HFFc6 (cell line): ENCODE measurements around the gene PUSL1. TPM values are rescaled to one million over a fixed set of nuclear protein-coding genes. Genes with fewer than 3 reads are reported as not detected.

Experiments used
- DNase-seq: peaks from one replicate; pipeline ENCODE4 v3.0.0-alpha.2; 2018
- H3K27ac Mint-ChIP-seq: 2 replicates; pipeline ENCODE4 v1.8.0; 2020; ENCODE audit warnings: mild to moderate bottlenecking, mixed read lengths
- H3K27me3 Mint-ChIP-seq: 2 replicates; pipeline ENCODE4 v1.8.0; 2021; ENCODE audit warnings: mild to moderate bottlenecking, moderate library complexity, mixed read lengths; ENCODE audit not compliant: insufficient read depth
- H3K36me3 Mint-ChIP-seq: 2 replicates; pipeline ENCODE4 v1.8.0; 2021; ENCODE audit warnings: low read depth, mixed read lengths
- H3K4me1 Mint-ChIP-seq: 2 replicates; pipeline ENCODE4 v1.8.0; 2020; ENCODE audit warnings: low read depth, mixed read lengths
- H3K4me3 Mint-ChIP-seq: 2 replicates; pipeline ENCODE4 v1.8.0; 2020; ENCODE audit warnings: mild to moderate bottlenecking, moderate library complexity, mixed read lengths
- H3K9me3 Mint-ChIP-seq: 2 replicates; pipeline ENCODE4 v1.8.0; 2020; ENCODE audit warnings: mild to moderate bottlenecking, mixed read lengths
- CTCF ChIP-seq: fragments of 200-600 bp; sonication (generic); IDR thresholded peaks from 2 replicates; pipeline ENCODE4 v1.5.0; 2021; ENCODE audit warnings: antibody characterized with exemption, mild to moderate bottlenecking
- total RNA-seq, 6 experiments: library from RNA; stranded (reverse); fragmentation: NEBNext Ultra II Directional; extraction: Animal tissue kit (Norgen Biotek cat#: 25700); gene quantifications; 2 replicates in 1 of 6; 3 replicates in 5 of 6; pipeline ENCODE4 v1.2.3, GENCODE V29; 2021

The PUSL1 gene
- total RNA-seq, 6 experiments from 2014 or later: 23.5 to 28.7 (median 25.6) TPM

- DNase-seq: no peak
- no peak overlapping the region for H3K27ac Mint-ChIP-seq
- H3K4me3 Mint-ChIP-seq: no peak overlapping the region
- H3K36me3 Mint-ChIP-seq: no peaks in the 10 kb centered on the region
- H3K27me3 Mint-ChIP-seq: peaks cover 1% of the 10 kb centered on the region
- no peaks in the 10 kb centered on the region for H3K9me3 Mint-ChIP-seq
- TF ChIP-seq CTCF: no peak
- no peaks in the 10 kb centered on the region for H3K4me1 Mint-ChIP-seq
These were observed 17.3 kb upstream of the PUSL1 start for GRCh38 chr1:1291023-1291528.

GRCh38 chr1:1291548-1292441, 16.6 kb upstream of the PUSL1 start:
- peak; percentile 74 for TF ChIP-seq CTCF
- Mint-ChIP-seq H3K9me3 (no peaks in the 10 kb centered on the region), H3K4me3 (no peak overlapping the region), H3K27me3 (peaks cover 1% of the 10 kb centered on the region), H3K27ac (no peak overlapping the region), H3K4me1 (no peaks in the 10 kb centered on the region), H3K36me3 (no peaks in the 10 kb centered on the region)
- DNase-seq: peak; percentile 37

- Mint-ChIP-seq H3K9me3 (no peaks in the 10 kb centered on the region), H3K4me1 (no peaks in the 10 kb centered on the region), H3K4me3 (no peak overlapping the region), H3K27me3 (peaks cover 1% of the 10 kb centered on the region), H3K36me3 (no peaks in the 10 kb centered on the region), H3K27ac (no peak overlapping the region)
- no peak for DNase-seq
- no peak for TF ChIP-seq CTCF
These were observed 16.0 kb upstream of the PUSL1 start for GRCh38 chr1:1292442-1292779.

GRCh38 chr1:1292851-1293250, 15.5 kb upstream of the PUSL1 start:
- no peaks in the 10 kb centered on the region for H3K36me3 Mint-ChIP-seq
- no peak for DNase-seq
- H3K9me3 Mint-ChIP-seq: no peaks in the 10 kb centered on the region
- no peak overlapping the region for H3K4me3 Mint-ChIP-seq
- H3K27me3 Mint-ChIP-seq: peaks cover 1% of the 10 kb centered on the region
- H3K27ac Mint-ChIP-seq: no peak overlapping the region
- no peak for TF ChIP-seq CTCF
- H3K4me1 Mint-ChIP-seq: no peaks in the 10 kb centered on the region

- H3K36me3 Mint-ChIP-seq: no peaks in the 10 kb centered on the region
- H3K4me3 Mint-ChIP-seq: no peak overlapping the region
- no peak for TF ChIP-seq CTCF
- DNase-seq: no peak
- H3K27me3 Mint-ChIP-seq: peaks cover 1% of the 10 kb centered on the region
- no peak overlapping the region for H3K27ac Mint-ChIP-seq
- no peaks in the 10 kb centered on the region for H3K9me3 Mint-ChIP-seq
- no peaks in the 10 kb centered on the region for H3K4me1 Mint-ChIP-seq
These were observed 14.8 kb upstream of the PUSL1 start for GRCh38 chr1:1293263-1294249.
